Tibial nerve (tissue), 3 donors: ENCODE measurements around the gene ETV2.

Experiments used
- POLR2A ChIP-seq, 2 donors: fragments of 450-650 bp; IDR thresholded peaks; one replicate each; pipeline ENCODE4 v1.6.1; 2017; ENCODE audit warnings: antibody characterized with exemption in 2 of 2, mild to moderate bottlenecking in 2 of 2, moderate library complexity in 2 of 2
- TF ChIP-seq, protein P1 (sequence below), 5 experiments: fragments of 200-600 bp in 3 of 5; fragments of 450-650 bp in 2 of 5; sonication (generic) in 3 of 5; IDR thresholded peaks; one replicate each; pipeline ENCODE4 v1.5.1; 2016 to 2019; ENCODE audit warnings: antibody characterized with exemption in 5 of 5, mild to moderate bottlenecking in 3 of 5, moderate library complexity in 2 of 5

GRCh38 chr19:35639321-35639639 is 2.3 kb upstream of the ETV2 start:
- TF ChIP-seq POLR2A (IDR thresholded peaks at IDR 0.05), result no peak
- TF ChIP-seq, protein P1, sequence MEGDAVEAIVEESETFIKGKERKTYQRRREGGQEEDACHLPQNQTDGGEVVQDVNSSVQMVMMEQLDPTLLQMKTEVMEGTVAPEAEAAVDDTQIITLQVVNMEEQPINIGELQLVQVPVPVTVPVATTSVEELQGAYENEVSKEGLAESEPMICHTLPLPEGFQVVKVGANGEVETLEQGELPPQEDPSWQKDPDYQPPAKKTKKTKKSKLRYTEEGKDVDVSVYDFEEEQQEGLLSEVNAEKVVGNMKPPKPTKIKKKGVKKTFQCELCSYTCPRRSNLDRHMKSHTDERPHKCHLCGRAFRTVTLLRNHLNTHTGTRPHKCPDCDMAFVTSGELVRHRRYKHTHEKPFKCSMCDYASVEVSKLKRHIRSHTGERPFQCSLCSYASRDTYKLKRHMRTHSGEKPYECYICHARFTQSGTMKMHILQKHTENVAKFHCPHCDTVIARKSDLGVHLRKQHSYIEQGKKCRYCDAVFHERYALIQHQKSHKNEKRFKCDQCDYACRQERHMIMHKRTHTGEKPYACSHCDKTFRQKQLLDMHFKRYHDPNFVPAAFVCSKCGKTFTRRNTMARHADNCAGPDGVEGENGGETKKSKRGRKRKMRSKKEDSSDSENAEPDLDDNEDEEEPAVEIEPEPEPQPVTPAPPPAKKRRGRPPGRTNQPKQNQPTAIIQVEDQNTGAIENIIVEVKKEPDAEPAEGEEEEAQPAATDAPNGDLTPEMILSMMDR (IDR thresholded peaks at IDR 0.05), result no peak
